Endodermal cell (in vitro differentiated cells): Measurements from ENCODE around the gene AVPI1. TPM values are rescaled to one million over a fixed set of nuclear protein-coding genes. Genes with fewer than 3 reads are reported as not detected.

Experiments
- DNase-seq: peaks from one replicate; pipeline ENCODE4 v3.0.0-alpha.2; 2017
- H3K27ac ChIP-seq: 2 replicates; pipeline ENCODE4 v1.5.1; 2013; ENCODE audit warnings: mild to moderate bottlenecking, low read depth, low read length, moderate library complexity
- H3K27me3 ChIP-seq: 2 replicates; pipeline ENCODE4 v1.6.1; 2013; ENCODE audit warnings: mild to moderate bottlenecking, low read length, moderate library complexity; ENCODE audit not compliant: insufficient read depth, control insufficient read depth, poor library complexity, severe bottlenecking
- H3K36me3 ChIP-seq: 2 replicates; pipeline ENCODE4 v1.7.0; 2013; ENCODE audit warnings: mild to moderate bottlenecking, low read length, moderate library complexity; ENCODE audit not compliant: control insufficient read depth, insufficient read depth
- H3K4me1 ChIP-seq: one replicate; pipeline ENCODE4 v1.7.0; 2013; ENCODE audit warnings: low read length; ENCODE audit not compliant: control insufficient read depth, insufficient read depth
- H3K4me3 ChIP-seq: 2 replicates; pipeline ENCODE4 v1.5.1; 2013; ENCODE audit warnings: mild to moderate bottlenecking, low read length, moderate library complexity
- H3K9ac ChIP-seq: 2 replicates; pipeline ENCODE4 v1.6.1; 2013; ENCODE audit warnings: mild to moderate bottlenecking, low read length, moderate library complexity; ENCODE audit not compliant: poor library complexity, severe bottlenecking; ENCODE audit errors: extremely low read depth
- H3K9me3 ChIP-seq: 2 replicates; pipeline ENCODE4 v1.6.1; 2013; ENCODE audit warnings: mild to moderate bottlenecking, low read length, moderate library complexity; ENCODE audit not compliant: control insufficient read depth
- H3K27ac Mint-ChIP-seq: 2 replicates; pipeline ENCODE4 v1.8.0; 2020; ENCODE audit warnings: mixed read lengths
- H3K27me3 Mint-ChIP-seq: 2 replicates; pipeline ENCODE4 v1.8.0; 2021; ENCODE audit warnings: mild to moderate bottlenecking, mixed read lengths; ENCODE audit not compliant: insufficient read depth
- H3K36me3 Mint-ChIP-seq: 2 replicates; pipeline ENCODE4 v1.8.0; 2020; ENCODE audit warnings: low read depth, mixed read lengths
- H3K4me1 Mint-ChIP-seq: 2 replicates; pipeline ENCODE4 v1.8.0; 2020; ENCODE audit warnings: mixed read lengths
- H3K4me3 Mint-ChIP-seq: 2 replicates; pipeline ENCODE4 v1.8.0; 2020; ENCODE audit warnings: mild to moderate bottlenecking, moderate library complexity, mixed read lengths
- H3K9me3 Mint-ChIP-seq: 2 replicates; pipeline ENCODE4 v1.8.0; 2020; ENCODE audit warnings: mild to moderate bottlenecking, mixed read lengths
- CTCF ChIP-seq: fragments of 200-600 bp; sonication (generic); conservative IDR thresholded peaks from 2 replicates; pipeline ENCODE4 v1.5.0; 2021; ENCODE audit warnings: antibody characterized with exemption, mild to moderate bottlenecking
- WGBS, 2 experiments: methylation state at CpG; one replicate each; pipeline versions ENCODE4 v1.1.5 to v1.1.7; 2013; ENCODE audit warnings: missing lambda C conversion rate in 2 of 2, mixed read lengths in 1 of 2; ENCODE audit not compliant: insufficient coverage in 1 of 2, insufficient read length in 1 of 2; 5-methylcytosine and 5-hydroxymethylcytosine counted together
- total RNA-seq, 2 donors: library from RNA; stranded (reverse); fragmentation: NEBNext Ultra II Directional in 1 of 2; extraction: Animal tissue kit (Norgen Biotek cat#: 25700) in 1 of 2; gene quantifications; 2 replicates in 1 of 2; 3 replicates in 1 of 2; pipeline ENCODE4 v1.2.1, GENCODE V29; 2021

Gene AVPI1
- total RNA-seq, 2 donors from 2014 or later: 3.9 to 4.3 TPM

GRCh38 chr10:97629289-97629688 is 57.8 kb downstream of the AVPI1 start:
- Mint-ChIP-seq H3K4me3 (no peak overlapping the region), H3K27me3 (no peaks in the 10 kb centered on the region), H3K9me3 (no peaks in the 10 kb centered on the region)

GRCh38 chr10:97628228-97628627 is 58.8 kb downstream of the AVPI1 start:
- no peaks in the 10 kb centered on the region for H3K27me3 Mint-ChIP-seq
- H3K36me3 Mint-ChIP-seq: no peaks in the 10 kb centered on the region
- Histone ChIP-seq H3K27me3 (no peaks in the 10 kb centered on the region), H3K36me3 (no peaks in the 10 kb centered on the region), H3K27ac (no peak overlapping the region), H3K9me3 (no peaks in the 10 kb centered on the region), H3K9ac (no peak overlapping the region), H3K4me1 (no peaks in the 10 kb centered on the region), H3K4me3 (no peak overlapping the region)
- no peak overlapping the region for H3K4me3 Mint-ChIP-seq
- H3K9me3 Mint-ChIP-seq: no peaks in the 10 kb centered on the region
- no peak for DNase-seq
- H3K4me1 Mint-ChIP-seq: no peaks in the 10 kb centered on the region
- WGBS, 2 experiments: 87 to 100% methylated on average over 3 of the region's 3 CpGs
- TF ChIP-seq CTCF: no peak
- H3K27ac Mint-ChIP-seq: no peak overlapping the region

More at GRCh38 chr10:97629289-97629688, 57.8 kb downstream of the AVPI1 start:
- H3K27me3 ChIP-seq: no peaks in the 10 kb centered on the region
- H3K4me1 ChIP-seq: no peaks in the 10 kb centered on the region
- H3K4me3 ChIP-seq: no peak overlapping the region
- H3K9me3 ChIP-seq: no peaks in the 10 kb centered on the region
- TF ChIP-seq CTCF: no peak
- WGBS, 2 experiments: 99 to 100% methylated on average over 4 to 5 of the region's 5 CpGs
- Mint-ChIP-seq H3K27ac (no peak overlapping the region), H3K4me1 (peaks cover 5% of the 10 kb centered on the region), H3K36me3 (no peaks in the 10 kb centered on the region)
- no peaks in the 10 kb centered on the region for H3K36me3 ChIP-seq
- no peak overlapping the region for H3K9ac ChIP-seq
- no peak overlapping the region for H3K27ac ChIP-seq
- DNase-seq: no peak

GRCh38 chr10:97627731-97628130 is 59.3 kb downstream of the AVPI1 start:
- H3K36me3 Mint-ChIP-seq: no peaks in the 10 kb centered on the region
- H3K4me1 Mint-ChIP-seq: no peaks in the 10 kb centered on the region
- H3K4me3 Mint-ChIP-seq: no peak overlapping the region
- Histone ChIP-seq H3K9me3 (no peaks in the 10 kb centered on the region), H3K4me3 (no peak overlapping the region), H3K27me3 (no peaks in the 10 kb centered on the region), H3K27ac (no peak overlapping the region), H3K36me3 (no peaks in the 10 kb centered on the region), H3K9ac (no peak overlapping the region), H3K4me1 (no peaks in the 10 kb centered on the region)
- DNase-seq: no peak
- no peaks in the 10 kb centered on the region for H3K27me3 Mint-ChIP-seq
- H3K27ac Mint-ChIP-seq: no peak overlapping the region
- no peak for TF ChIP-seq CTCF
- H3K9me3 Mint-ChIP-seq: no peaks in the 10 kb centered on the region
- 86 to 94% methylated on average over 4 of the region's 4 CpGs for WGBS, 2 experiments

Other genes starting within 250 kb of the AVPI1 start
- 10 to 100 TPM; 48.9 to 55.6 TPM for gene EXOSC1, start 241.2 kb downstream of the AVPI1 start, total RNA-seq
- gene ZDHHC16, start 241.1 kb downstream of the AVPI1 start, total RNA-seq: 10 to 100 TPM; 44.5 to 53.6 TPM
- gene MMS19, start 188.8 kb downstream of the AVPI1 start, total RNA-seq: 10 to 100 TPM; 84.2 to 98.8 TPM
- gene UBTD1, start 188.3 kb downstream of the AVPI1 start, total RNA-seq: 10 to 100 TPM; 19.1 to 19.3 TPM
- gene ANKRD2, start 114.5 kb downstream of the AVPI1 start, total RNA-seq: not detected
- gene HOGA1, start 102.9 kb downstream of the AVPI1 start, total RNA-seq: 1 to 10 TPM in 1 of 2 donors, under 1 TPM in 1; 0.15 to 1.7 TPM
- not detected for gene C10orf62, start 97.5 kb downstream of the AVPI1 start, total RNA-seq
- gene MORN4, start 53.7 kb downstream of the AVPI1 start, total RNA-seq: 10 to 100 TPM; 19.0 to 21.3 TPM
- 10 to 100 TPM; 14.5 to 18.1 TPM for gene PI4K2A, start 46.6 kb downstream of the AVPI1 start, total RNA-seq
- 10 to 100 TPM; 44.3 to 47.9 TPM for gene MARVELD1, start 26.5 kb upstream of the AVPI1 start, total RNA-seq
- gene ZFYVE27, start 49.9 kb upstream of the AVPI1 start, total RNA-seq: 10 to 100 TPM; 33.5 to 36.3 TPM
- 1 to 10 TPM; 1.8 to 2.3 TPM for gene SFRP5, start 84.8 kb upstream of the AVPI1 start, total RNA-seq
- gene GOLGA7B, start 162.6 kb upstream of the AVPI1 start, total RNA-seq: under 1 TPM; 0.18 to 0.27 TPM